Mesenteric fat pad (tissue), 1 donor: ENCODE results near the gene EYA4. TPM values are rescaled to one million over a fixed set of nuclear protein-coding genes. Genes with fewer than 3 reads are reported as not detected.

Experiments
- DNase-seq: peaks from one replicate; pipeline ENCODE4 v3.0.0-alpha.2; 2020; ENCODE audit warnings: low spot score
- long read RNA-seq: library from polyadenylated mRNA; unstranded; transcript quantifications from one replicate; pipeline ENCODE4 v2.0.0, GENCODE V29; 2020
- total RNA-seq: library from RNA; stranded (reverse); fragmentation: NEBNext Ultra II Directional; extraction: Animal tissue kit (Norgen Biotek cat#: 25700); gene quantifications from one replicate; pipeline ENCODE4 v1.2.1, GENCODE V29; 2021
- donor health status: DM: yes; HTN: yes; CAD: no.

EYA4 gene, protein sequence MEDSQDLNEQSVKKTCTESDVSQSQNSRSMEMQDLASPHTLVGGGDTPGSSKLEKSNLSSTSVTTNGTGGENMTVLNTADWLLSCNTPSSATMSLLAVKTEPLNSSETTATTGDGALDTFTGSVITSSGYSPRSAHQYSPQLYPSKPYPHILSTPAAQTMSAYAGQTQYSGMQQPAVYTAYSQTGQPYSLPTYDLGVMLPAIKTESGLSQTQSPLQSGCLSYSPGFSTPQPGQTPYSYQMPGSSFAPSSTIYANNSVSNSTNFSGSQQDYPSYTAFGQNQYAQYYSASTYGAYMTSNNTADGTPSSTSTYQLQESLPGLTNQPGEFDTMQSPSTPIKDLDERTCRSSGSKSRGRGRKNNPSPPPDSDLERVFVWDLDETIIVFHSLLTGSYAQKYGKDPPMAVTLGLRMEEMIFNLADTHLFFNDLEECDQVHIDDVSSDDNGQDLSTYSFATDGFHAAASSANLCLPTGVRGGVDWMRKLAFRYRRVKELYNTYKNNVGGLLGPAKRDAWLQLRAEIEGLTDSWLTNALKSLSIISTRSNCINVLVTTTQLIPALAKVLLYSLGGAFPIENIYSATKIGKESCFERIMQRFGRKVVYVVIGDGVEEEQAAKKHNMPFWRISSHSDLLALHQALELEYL
- total RNA-seq = 1.0 TPM
- long read RNA-seq, partial matches to known transcripts = 0 of 1 reads
- long read RNA-seq, other reads (novel, unspliced or antisense) = 1 of 1 reads

DNA sequence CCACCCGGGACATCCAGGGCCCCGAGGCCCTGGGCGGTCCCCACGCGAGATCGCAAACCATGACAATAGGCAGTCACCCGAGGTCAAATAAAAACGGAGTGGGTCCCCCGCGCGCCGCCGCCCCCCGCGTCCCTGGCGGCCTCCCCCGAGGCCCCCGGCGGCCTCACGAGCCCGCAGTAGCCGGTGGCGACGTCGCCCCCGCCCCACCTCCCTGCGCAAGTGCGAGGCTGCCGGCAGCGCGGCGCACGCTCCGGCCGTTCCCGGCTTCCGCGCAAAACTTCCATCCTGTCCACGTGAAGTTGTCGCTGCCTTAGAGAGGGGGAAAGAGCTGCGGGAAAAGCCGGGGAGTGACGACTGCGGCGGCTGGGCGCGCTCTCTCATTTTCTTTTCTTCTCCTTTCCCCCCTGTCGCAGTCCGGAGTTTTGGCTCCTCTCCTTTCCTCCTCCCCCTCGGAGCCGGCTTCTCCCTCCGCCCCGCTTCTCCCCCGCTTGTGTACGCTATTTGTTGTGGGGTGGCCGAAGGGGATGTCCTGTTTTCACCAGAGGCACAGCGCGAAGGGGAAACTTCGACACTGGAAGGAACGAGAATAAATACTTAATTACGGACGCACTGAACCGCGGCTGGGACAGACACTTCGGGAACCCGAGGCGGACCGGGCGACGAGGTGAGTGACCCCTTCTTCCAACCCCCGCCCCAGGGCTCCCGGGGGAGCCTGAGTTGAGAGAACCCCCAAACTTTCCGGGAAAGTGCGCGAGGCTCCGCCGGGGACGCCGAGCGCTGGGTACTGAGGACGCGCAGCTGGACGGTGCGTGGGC lies at the start of gene EYA4:
EYA4 (plus strand) TSS at position 272 of the 815 bp plus-strand sequence. CDS start 33,424 bp downstream, outside the sequence.
- DNase-seq = no peak

DNA sequence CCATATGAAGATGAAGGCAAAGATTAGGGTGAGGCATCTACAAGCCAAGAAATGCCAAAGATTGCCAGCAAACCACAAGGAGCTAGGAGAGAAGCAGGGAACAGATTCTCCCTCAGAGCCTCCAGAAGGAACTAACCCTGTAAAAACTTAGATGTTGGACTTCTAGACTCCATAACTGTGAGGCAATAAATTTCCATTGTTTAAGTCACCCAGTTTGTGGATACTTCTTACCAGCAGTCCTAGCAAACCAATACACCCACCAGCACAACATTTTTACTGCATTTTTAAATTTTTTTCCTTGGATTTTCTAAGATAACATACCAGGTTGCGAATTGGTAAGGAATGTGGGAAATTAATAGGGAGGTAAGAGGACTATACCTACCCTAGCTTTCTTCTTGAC lies 47.8 kb upstream of the EYA4 start:
- DNase-seq = no peak

DNA sequence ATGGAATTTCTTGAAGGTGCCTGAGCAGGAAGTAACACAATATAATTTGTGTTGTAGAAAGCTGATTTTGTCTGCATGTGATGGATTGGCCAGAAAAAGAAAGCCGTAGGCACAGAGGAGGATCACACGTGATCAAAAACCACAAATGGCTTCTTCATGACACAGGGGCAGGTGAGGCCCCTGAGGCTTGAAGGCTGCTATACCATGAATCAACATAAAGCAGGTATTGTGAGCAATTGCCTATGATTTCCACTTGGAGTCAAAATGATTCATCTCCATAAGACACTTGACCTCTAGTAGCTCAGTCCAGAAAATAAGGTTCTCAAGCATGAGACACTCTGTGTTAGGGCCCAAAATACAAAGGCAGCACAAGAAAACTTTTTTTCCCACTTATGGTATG lies 42.4 kb upstream of the EYA4 start:
- DNase-seq = no peak

DNA sequence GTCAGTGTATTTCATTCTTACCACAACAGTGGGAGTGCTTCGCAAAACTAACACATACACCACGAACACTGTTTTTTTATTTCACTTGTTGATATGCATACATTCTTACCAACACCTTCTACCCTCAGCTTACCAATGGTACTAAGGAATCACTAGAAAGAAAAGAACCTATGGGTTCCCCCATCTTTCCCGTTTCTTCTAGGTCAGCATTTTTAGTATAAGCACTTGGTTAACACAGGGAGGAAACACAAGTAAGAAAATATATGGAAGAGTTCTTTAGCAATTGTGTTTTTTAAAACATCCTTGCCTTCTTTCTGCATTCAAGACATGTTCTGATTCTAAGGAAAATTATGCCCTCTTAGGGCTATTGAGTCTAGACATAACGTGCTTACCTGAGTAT lies 39.9 kb upstream of the EYA4 start:
- DNase-seq = no peak

DNA sequence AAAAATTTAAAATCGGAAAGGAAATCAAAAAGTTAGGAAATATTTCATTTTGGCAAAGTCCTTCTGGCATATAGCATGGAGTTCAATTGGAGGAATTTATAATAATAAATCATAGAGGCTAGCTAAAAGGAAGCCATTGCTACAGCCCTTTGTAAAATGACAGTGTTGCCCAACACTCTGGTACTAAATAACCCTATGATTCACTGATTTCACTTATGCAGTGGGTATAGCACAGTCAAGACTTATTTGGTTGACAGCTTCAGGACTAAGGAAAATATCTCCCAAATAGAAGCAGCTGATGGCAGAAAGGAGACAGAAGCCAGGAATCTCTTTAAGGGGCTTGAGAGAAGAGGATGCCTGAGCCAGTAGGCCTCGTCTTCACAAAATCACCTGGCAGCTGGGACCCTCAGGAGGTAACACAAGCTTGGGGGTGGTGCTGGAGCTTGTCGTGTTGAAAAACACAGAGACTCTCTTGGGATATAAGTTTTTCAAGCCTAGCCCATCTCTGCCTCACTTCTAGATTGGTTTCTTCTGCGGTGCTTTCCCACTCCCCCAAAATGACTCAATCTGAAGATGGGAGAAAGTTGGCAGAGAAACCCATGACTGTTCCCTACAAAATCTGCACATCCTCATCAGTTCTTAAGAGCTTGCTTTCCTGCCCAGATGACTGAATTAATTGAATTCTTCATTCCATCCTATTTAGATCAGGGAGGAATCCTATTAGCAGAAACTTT lies 38.4 kb upstream of the EYA4 start:
- no peak for DNase-seq

DNA sequence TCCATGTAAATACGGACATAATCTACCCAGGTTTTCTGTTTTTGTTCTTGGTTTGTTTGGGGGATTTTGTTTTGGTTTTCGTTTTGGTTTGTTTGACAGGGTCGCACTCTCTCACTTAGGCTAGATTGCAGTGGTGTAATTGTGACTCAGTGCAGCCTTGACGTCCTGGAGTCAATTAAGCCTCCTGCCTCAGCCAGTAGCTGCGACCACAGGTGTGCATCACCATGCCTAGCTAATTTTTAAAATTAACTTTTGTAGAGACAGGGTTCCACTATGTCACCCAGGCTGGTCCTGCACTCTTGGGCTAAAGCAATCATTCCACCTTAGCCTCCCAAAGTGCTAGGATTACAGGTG lies 37.8 kb upstream of the EYA4 start:
- no peak for DNase-seq

DNA sequence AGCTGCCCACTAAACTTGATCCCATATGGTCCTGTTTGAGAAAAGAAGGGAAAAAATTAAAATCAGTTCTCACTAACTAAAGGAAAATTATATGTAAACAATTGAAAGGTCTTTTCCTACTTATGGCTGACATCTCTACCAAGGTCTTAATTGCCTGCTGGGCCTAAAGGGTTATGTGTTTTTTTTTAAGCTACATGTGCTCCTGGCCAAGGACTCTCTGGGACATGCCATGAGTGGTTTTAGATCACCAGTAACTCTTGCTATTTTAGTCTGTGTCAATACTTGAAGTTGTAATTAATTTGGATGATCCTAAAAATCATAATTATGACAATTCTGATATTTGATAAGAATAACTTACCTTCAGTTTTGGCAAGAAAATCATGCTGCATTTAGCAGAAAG lies 35.9 kb upstream of the EYA4 start:
- DNase-seq = no peak

DNA sequence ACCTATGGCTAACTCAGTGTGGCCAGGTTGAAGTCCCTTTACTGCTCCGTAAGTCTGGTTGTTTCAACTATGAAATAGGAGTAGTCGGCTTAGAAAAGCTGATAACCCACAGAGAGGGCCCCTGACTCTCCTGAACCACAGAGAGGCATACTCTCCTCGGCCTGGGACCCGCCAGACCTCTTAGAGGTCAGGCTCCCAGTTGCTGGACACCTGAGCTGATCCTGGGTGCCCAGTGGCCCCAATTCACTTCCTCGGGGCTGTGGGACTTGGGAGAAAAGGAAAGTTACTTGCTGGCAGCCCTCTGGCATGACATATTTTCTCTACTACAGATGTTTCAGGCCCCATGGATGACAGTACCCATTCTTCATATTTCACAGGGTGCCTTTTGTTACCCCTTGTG lies 34.2 kb upstream of the EYA4 start:
- DNase-seq = no peak

DNA sequence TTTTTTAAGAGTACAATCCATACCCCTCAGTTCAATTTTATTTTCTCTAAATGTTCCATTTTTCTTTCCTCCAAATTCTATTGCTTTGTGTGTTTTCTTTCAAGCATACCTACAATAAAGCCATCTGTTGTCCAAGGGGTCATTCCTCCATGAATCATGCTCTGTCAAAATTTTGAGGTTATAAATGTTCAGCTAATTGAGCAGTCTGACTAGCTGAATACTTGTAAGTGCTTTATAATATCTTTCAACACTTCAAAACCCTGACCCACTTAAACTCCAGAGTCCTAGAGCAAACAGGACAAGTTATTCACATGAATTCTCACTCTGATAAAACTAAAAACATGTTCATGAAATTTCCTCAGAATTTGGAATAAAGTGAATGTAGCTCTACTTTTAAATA lies 33.4 kb upstream of the EYA4 start:
- no peak for DNase-seq

DNA sequence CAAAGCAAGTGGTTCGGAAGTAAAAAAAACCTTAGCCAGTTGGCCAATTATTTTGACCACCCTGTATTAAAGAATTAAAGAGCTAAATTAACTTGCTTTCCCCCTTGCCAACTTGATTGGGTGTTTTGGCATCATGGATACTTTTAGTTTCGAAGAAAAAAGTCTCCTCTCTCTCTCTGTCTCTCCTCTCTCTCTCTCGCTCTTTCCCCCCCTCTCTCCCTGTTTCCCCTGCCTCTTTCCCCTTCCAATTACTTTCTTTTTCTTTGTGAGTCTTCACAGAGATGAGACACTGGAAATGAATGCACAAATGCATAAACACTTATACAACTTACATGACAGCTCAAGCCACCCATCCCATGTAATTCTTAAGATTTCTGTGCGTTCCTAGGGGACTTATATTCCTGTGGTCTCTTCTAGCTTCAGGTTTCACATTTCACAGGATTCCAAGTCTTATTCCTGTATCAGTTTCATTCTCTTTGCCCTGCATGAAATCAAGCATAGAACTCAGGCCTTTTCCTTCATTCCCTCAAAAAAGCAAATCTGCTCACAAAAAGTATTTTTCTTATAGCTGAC lies 32.9 kb upstream of the EYA4 start:
- no peak for DNase-seq

DNA sequence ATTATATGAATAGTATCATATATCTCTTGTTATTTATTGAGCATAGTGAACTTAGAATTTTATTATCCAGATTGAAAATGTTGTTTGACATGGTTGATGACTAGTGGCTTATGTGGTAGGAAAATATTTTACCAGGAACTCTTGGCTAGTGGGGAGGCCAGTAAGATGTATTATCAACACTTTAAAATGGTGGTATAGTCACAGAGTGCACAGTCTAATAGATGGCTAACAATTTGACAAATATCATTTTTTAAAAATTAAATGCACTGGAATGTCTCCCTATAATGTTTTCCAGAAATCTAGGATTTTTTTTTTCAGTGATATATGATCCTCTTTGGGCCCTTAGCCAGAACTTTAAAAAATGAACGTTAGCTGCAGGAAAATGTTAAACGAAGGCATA lies 26.9 kb upstream of the EYA4 start:
- DNase-seq = no peak

DNA sequence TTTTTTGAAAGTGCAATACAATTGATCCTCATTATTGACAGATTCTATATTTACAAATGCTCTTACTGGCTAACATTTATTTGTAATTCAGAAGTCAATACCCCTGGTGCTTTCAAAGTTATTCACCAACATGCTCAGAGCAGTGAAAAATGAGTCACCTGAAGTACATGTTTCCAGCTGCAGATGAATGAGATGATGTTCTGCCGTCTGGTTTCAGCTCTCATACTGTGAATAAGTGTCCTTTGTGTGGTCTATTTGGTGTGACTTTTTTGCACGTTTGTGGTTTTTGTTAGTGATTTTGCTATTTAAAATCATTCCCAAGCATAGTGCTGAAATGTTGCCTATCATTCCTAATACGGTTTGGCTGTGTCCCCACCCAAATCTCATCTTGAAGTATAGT lies 22.3 kb upstream of the EYA4 start:
- no peak for DNase-seq

DNA sequence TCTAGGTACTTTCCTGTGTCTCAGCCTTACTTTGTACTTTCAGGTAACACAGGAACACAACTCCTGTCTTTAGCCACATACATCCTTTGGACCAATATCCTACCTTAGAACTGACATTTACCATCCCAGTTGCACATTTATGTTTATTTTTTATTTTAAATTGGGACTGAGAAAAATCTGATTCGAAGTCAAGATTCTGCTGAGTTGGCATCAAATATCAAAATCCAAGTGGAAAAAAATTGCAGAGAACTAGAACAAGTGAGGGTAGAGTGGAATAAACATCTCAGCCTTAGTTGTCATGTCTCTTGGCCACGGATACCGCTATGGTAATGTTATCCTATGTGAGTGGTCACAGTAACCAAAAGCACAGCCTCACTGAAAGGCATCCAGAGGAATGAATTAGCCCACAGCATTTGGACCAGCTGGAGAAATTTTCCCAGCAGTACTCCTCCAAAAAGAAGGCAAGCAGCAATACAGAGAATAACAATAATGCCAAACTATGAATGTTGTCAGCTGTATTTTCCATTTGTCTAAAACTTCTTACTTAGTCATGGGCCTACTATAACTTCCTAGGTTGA lies 17.6 kb upstream of the EYA4 start:
- DNase-seq = no peak

DNA sequence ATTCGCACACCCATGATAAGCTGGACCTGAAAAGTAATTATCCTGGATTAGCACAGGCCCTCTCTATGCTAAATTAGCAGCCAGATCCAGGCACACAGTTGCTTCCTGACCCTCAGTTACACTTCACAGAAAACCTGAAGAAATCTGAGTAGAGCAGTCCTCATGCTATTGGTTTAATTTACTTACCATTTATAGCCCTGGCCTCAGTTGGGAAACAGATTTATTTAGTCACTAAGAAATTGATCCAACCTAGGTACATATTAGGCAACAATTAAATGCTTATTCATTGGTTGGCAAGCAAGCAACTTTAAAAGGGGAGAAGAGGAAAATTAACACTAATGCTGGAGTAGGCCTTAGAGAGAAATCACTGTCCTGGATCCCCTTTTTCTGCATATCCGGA lies 15.6 kb upstream of the EYA4 start:
- no peak for DNase-seq

DNA sequence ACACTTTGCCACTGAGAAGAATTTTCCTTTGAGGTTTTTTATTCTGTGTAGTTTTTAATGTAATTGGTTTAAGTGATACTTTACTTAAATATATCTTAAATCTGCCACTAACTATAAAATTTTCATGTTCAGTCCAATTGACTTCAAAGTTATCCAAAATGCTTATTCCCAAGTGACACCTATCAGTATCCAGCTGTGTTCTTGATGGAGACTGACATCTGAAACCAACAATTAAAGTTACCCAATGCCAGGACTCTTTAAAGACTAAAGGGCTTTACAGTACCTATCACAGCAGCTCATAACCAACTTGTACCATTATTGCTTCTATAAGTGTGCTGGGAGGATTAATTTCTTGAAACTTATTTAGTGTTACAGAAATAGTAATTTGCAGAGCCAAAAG lies 13.8 kb upstream of the EYA4 start:
- no peak for DNase-seq

DNA sequence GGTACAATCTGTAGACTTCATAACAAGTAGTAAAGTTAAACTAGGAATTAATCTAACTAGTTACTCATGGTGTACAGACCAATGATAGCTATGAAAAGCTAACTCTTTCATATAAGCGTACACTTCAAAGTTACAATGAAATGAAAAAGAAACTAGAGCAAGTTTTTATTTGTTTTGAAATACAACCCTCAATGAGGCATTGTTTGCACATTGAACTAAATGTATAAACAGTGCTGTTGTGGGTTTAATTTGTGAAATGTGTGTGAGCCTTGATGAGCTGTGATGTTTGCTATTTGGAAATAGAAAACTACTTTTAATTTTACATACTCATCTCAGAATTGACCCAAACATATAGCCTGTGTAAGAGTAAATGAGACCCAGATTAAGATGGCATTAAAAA lies 11.1 kb upstream of the EYA4 start:
- no peak for DNase-seq

DNA sequence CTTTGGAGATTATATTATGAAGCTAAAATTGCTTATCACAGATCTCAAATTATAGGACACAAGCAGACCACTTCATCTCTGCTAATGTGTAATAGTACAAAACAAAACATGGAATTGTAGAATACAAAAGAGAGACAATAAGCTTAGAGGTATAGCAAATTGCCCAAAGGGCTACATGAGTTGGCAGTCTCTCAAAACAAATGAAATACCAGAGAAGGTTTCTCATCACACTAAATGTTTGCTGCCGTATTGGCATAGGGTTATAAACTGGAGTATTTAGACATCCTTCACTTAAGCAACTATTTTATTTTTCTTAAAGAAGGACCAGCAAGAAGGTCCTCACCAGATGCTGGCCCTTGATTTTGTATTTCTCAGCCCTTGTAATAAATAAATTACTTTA lies 5.9 kb upstream of the EYA4 start:
- DNase-seq = no peak

DNA sequence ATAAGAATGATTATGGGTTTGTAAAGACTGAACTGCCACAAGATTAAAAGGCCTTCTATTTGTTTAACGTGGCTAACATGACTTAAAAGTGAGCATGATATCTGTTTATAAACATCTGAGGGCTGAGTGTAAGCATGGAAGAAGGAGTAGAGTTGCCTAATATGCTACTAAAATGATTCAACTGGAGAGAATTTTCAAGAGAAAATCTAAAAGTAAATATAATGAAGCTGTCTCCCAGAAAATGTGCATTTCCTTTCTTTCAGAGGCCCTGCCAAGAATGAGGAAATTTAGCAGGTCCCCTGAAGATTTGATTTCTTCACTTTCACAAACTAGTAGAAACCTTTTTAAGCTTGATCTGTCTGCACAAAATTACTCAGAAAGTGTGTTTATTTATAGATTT lies 4.2 kb upstream of the EYA4 start:
- no peak for DNase-seq

DNA sequence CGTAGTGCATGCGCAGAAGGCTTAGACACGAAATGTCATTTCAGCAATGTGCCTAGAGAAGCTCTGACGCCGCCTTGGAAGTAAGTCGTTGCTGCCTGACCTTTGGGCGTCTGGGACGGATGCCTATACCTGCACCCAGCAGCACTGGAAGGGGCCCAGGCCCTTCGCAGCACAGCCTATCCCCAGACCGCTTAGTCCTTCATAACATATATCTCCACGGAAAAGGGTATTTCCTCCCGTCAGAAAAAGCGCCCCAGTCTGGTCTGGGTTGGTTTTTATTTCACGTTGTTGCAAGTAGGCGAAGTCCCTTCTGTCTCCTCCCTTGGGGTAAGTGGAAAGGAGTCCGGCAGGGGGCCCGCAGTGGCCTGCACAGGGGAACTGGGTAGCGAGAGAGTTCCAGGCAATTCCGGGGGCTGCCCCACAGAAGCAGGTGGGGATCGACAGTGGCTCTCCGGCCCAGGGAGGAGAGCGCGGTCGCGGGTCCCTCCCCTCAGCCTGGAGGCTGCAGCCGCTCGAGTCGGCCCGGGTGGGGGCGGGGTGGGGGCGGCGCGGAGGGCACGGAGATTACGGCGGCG lies 559 bp upstream of the EYA4 start:
- DNase-seq = no peak

DNA sequence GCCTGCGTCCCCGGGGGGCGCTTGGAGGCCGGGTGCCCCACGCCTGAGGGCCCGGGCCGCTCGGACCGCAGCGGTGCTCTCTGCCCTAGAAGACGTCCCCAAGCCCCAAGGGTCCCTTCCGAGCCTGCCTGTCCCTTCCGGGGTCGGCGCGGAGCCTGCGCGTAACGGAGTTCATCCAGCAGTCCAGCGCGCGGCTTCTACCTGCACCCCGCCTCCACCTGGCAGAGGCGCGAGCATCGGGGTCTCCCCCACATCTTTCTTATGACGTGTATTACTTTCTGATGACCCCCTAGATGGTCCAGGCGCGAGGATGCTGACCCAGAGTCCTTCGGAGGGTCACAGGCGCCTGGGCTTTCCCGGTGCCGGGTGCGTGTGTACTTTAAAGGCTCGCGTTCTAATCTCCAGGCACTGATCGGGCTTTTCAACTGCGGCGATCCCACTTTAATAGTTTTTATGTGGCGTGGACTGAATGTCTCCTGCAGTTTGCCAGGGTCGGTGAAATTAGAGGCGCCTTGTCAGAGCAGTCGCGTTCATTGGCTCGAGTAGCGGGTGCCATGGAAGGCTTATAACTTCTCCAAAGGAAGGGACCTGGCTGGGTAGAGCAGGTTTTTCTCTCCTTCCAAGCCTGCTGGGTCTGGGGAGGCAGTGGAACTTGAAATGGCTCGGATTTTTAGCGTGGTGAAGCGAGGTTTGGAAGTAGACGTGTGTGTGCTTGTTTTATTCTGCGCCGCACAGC lies 912 bp downstream of the EYA4 start:
- DNase-seq = no peak
